A673 (cell line): Measurements from ENCODE around the gene POLK. TPM values are rescaled to one million over a fixed set of nuclear protein-coding genes. Genes with fewer than 3 reads are reported as not detected.
"Not testable (repeated sequence)": the region's sequence is repeated elsewhere in the genome, so short reads cannot be mapped to it uniquely, and the experiment has no call there.

Experiments used
- BruUV-seq: library from RNA; stranded (reverse); fragments of 400-500 nt; replicated peaks from 2 replicates; lab custom pipeline; 2021; lab: Mats Ljungman, UMichigan
- CTCF ChIA-PET: fragments of 300-600 bp; sonication (Branson Sonifier 250); formaldehyde crosslinking; loops from one replicate; lab custom pipeline; 2022; ENCODE audit warnings: antibody characterized with exemption; lab: Charles Lee
- POLR2A ChIA-PET: fragments of 300-600 bp; sonication (Branson Sonifier 250); formaldehyde crosslinking; loops from one replicate; lab custom pipeline; 2022; ENCODE audit warnings: antibody characterized with exemption; ENCODE audit not compliant: low non-redundant PET; lab: Charles Lee
- DNase-seq: peaks from one replicate; pipeline ENCODE4 v3.0.0-alpha.2; 2015; ENCODE audit warnings: low spot score
- H3K27ac ChIP-seq: fragments of 200-600 bp; sonication (generic); 2 replicates; pipeline ENCODE4 v1.5.1; 2016; ENCODE audit warnings: mixed run types, low read depth, mild to moderate bottlenecking, mixed read lengths, antibody characterized with exemption, low read length; ENCODE audit not compliant: poor library complexity, severe bottlenecking
- H3K27me3 ChIP-seq: fragments of 200-600 bp; sonication (generic); replicated peaks from 2 replicates; pipeline ENCODE4 v1.6.1; 2017; ENCODE audit warnings: mixed run types, low read depth, mild to moderate bottlenecking, mixed read lengths, antibody characterized with exemption, low read length; ENCODE audit not compliant: insufficient read depth, poor library complexity
- H3K36me3 ChIP-seq: fragments of 200-600 bp; sonication (generic); 2 replicates; pipeline ENCODE4 v1.6.1; 2016; ENCODE audit warnings: mixed run types, mild to moderate bottlenecking, mixed read lengths, antibody characterized with exemption, low read length; ENCODE audit not compliant: insufficient read depth, poor library complexity, severe bottlenecking
- H3K4me1 ChIP-seq: fragments of 200-600 bp; sonication (generic); 2 replicates; pipeline ENCODE4 v1.6.1; 2017; ENCODE audit warnings: mixed run types, mild to moderate bottlenecking, mixed read lengths, antibody characterized with exemption, low read length; ENCODE audit not compliant: insufficient read depth, poor library complexity, severe bottlenecking
- H3K4me3 ChIP-seq: fragments of 200-600 bp; sonication (generic); 2 replicates; pipeline ENCODE4 v1.5.1; 2016; ENCODE audit warnings: low read depth, mixed run types, mild to moderate bottlenecking, mixed read lengths, low read length; ENCODE audit not compliant: poor library complexity, severe bottlenecking
- H3K9me3 ChIP-seq: fragments of 200-600 bp; sonication (generic); 2 replicates; pipeline ENCODE4 v1.6.1; 2016; ENCODE audit warnings: mixed run types, low read depth, mild to moderate bottlenecking, mixed read lengths, antibody characterized with exemption, low read length; ENCODE audit not compliant: poor library complexity, severe bottlenecking
- EZH2 ChIP-seq: fragments of 200-600 bp; sonication (generic); IDR thresholded peaks from 2 replicates; pipeline ENCODE4 v1.6.1; 2017; ENCODE audit warnings: borderline replicate concordance, low read depth, mild to moderate bottlenecking, mixed read lengths, antibody characterized with exemption, low read length; ENCODE audit not compliant: poor library complexity, severe bottlenecking
- intact Hi-C: fragments of 100-400 bp; cut with micrococcal nuclease; formaldehyde crosslinking; loops from one replicate; pipeline ENCODE4 v1.10.0; 2022; ENCODE audit not compliant: unreplicated experiment
- total RNA-seq: library from RNA; stranded (reverse); gene quantifications from 2 replicates; pipeline ENCODE4 v1.2.3, GENCODE V29; 2021
- TF ChIP-seq, protein P1 (sequence below): fragments of 300-800, 200-600 bp; sonication (generic); conservative IDR thresholded peaks from 2 replicates; pipeline ENCODE4 v1.5.1; 2017; ENCODE audit warnings: low read depth, mild to moderate bottlenecking, antibody characterized with exemption, low read length, moderate library complexity, mixed read lengths

POLK gene
- total RNA-seq, 1 experiment from 2014 or later: 23.2 TPM

DNA sequence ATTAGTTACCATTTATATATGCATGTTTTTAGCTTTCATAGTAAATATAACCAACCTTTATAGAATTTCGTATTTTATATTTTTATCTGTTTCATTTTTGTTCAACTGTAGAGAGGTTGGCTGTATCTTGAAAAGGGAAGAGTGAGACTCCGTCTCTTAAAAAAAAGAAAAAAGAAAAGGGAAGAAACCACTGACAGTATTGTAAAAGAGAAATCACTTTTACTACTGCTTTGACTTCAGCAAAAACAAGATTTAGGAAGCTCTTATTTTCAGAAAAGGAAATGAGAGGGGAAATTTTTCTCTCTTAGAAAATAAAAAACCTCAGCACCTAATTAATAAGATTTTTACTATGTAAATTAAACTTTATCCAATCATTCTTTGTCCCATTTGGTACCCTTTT lies 14.4 kb downstream of the POLK start:
- no peaks in the 10 kb centered on the region for H3K4me1 ChIP-seq
- H3K4me3 ChIP-seq: no peak overlapping the region
- no peak overlapping the region for H3K27ac ChIP-seq
- H3K9me3 ChIP-seq: peaks cover 12% of the 10 kb centered on the region
- peaks cover 7% of the 10 kb centered on the region for H3K36me3 ChIP-seq
- ChIA-PET CTCF (no interaction called here), POLR2A (no interaction called here)
- no peak for TF ChIP-seq EZH2
- H3K27me3 ChIP-seq: no peaks in the 10 kb centered on the region
- no TSS peak for BruUV-seq
- intact Hi-C loops: no loop called here
- no peak for DNase-seq

DNA sequence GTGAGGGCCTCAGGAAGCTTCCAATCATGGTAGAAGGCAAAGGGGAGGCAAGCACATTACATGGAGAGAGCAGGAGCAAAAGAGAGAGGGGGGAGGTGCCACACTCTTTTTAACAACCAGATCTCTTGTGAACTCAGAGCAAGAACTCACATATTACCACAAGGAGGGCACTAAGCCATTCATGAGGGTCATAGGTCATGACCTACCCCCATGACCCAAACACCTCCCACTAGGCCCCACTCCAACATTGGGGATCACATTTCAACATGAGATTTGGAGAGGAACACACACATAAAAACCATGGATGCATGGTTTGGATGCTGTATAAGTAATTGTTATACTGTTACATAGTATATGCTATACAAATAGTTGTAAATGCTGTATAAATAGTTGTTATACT lies 17.5 kb downstream of the POLK start:
- intact Hi-C loops: no loop called here
- Histone ChIP-seq H3K27ac (no peak overlapping the region), H3K4me3 (no peak overlapping the region), H3K9me3 (peaks cover 9% of the 10 kb centered on the region), H3K36me3 (no peaks in the 10 kb centered on the region), H3K4me1 (no peaks in the 10 kb centered on the region), H3K27me3 (no peaks in the 10 kb centered on the region)
- ChIA-PET POLR2A (interaction anchor here (0.9 kb wide), 1 partner anchor 153 kb away, joined by 3 read pairs; no protein-coding TSS in a partner anchor), CTCF (no interaction called here)
- no TSS peak for BruUV-seq
- no peak for DNase-seq
- no peak for TF ChIP-seq EZH2
- TF ChIP-seq, protein P1, sequence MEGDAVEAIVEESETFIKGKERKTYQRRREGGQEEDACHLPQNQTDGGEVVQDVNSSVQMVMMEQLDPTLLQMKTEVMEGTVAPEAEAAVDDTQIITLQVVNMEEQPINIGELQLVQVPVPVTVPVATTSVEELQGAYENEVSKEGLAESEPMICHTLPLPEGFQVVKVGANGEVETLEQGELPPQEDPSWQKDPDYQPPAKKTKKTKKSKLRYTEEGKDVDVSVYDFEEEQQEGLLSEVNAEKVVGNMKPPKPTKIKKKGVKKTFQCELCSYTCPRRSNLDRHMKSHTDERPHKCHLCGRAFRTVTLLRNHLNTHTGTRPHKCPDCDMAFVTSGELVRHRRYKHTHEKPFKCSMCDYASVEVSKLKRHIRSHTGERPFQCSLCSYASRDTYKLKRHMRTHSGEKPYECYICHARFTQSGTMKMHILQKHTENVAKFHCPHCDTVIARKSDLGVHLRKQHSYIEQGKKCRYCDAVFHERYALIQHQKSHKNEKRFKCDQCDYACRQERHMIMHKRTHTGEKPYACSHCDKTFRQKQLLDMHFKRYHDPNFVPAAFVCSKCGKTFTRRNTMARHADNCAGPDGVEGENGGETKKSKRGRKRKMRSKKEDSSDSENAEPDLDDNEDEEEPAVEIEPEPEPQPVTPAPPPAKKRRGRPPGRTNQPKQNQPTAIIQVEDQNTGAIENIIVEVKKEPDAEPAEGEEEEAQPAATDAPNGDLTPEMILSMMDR: no peak

DNA sequence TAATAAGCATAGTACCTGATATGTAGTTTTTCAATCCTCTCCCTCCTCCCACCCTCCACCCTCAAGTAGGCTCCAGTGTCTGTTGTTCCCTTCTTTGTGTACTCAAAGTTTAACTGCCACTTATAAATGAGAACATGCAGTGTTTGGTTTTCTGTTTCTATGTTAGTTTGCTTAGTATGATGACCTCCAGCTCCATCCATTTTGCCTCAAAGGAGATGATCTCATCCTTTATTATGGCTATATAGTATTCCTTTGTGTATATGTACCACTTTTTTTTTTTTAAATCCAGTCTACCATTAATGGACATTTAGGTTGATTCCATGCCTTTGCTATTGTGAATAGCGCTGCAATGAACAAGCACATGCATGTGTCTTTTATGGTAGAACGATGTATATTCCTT lies 20.5 kb downstream of the POLK start:
- Histone ChIP-seq H3K27ac (no peak overlapping the region), H3K27me3 (no peaks in the 10 kb centered on the region), H3K9me3 (peaks cover 16% of the 10 kb centered on the region), H3K4me3 (no peak overlapping the region), H3K4me1 (no peaks in the 10 kb centered on the region), H3K36me3 (no peaks in the 10 kb centered on the region)
- DNase-seq: no peak
- intact Hi-C loops: no loop called here
- no TSS peak for BruUV-seq
- no peak for TF ChIP-seq EZH2
- TF ChIP-seq, protein P1: no peak
- POLR2A ChIA-PET: no interaction called here
- CTCF ChIA-PET: no interaction called here

DNA sequence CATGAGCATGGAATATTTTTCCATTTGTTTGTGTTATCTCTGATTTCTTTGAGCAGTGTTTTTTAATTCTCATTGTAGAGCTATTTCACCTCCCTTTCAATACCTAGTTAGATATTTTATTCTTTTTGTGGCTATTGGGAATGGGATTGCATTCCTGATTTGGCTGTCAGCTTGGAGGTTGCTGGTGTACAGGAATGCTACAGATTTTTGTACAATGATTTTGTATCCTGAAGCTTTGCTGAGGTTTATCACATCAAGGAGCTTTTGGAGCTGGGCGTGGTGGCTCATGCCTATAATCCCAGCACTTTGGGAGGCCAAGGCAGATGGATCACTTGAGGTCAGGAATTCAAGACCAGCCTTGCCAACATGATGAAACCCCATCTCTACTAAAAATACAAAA lies 22.0 kb downstream of the POLK start:
- H3K27ac ChIP-seq: not testable (repeated sequence)

More for the DNA sequence above, 22.0 kb downstream of the POLK start:
- DNase-seq, H3K4me3 ChIP-seq, H3K4me1 ChIP-seq, intact Hi-C loops, H3K27me3 ChIP-seq, CTCF ChIA-PET, BruUV-seq, H3K36me3 ChIP-seq: not testable (repeated sequence)
- POLR2A ChIA-PET: interaction anchor here (0.6 kb wide), 1 partner anchor 197 kb away, joined by 3 read pairs; the partner anchor contains the start of gene HMGCR
- H3K9me3 ChIP-seq: peaks cover 16% of the 10 kb centered on the region
